Activated CD8-positive, alpha-beta T cell treated with anti-CD3 and anti-CD28 coated beads for 36 hours (primary cell): Measurements from ENCODE around the gene EHMT1. TPM values are rescaled to one million over a fixed set of nuclear protein-coding genes. Genes with fewer than 3 reads are reported as not detected.

Experiments used
- ATAC-seq: fragments of 200-7000 bp; cut with Tn5 transposase; one replicate; pipeline ENCODE4 v1.10.0; 2021; ENCODE audit warnings: mild to moderate bottlenecking, moderate library complexity
- CTCF ChIA-PET: fragments of 350-600 bp; sonication (Branson Sonifier 250); formaldehyde crosslinking; loops from one replicate; lab custom pipeline; 2021; ENCODE audit warnings: antibody characterized with exemption; lab: Charles Lee
- POLR2A ChIA-PET: fragments of 350-600 bp; sonication (Branson Sonifier 250); formaldehyde crosslinking; loops from one replicate; lab custom pipeline; 2021; ENCODE audit warnings: antibody characterized with exemption; lab: Charles Lee
- DNase-seq: peaks from one replicate; pipeline ENCODE4 v3.0.0-alpha.2; 2020
- H3K27ac Mint-ChIP-seq: one replicate; pipeline ENCODE4 v1.8.0; 2021; ENCODE audit warnings: mild to moderate bottlenecking, mixed read lengths
- H3K27me3 Mint-ChIP-seq: one replicate; pipeline ENCODE4 v1.8.0; 2021; ENCODE audit warnings: mixed read lengths
- H3K36me3 Mint-ChIP-seq: one replicate; pipeline ENCODE4 v1.8.0; 2021; ENCODE audit warnings: low read depth, mixed read lengths
- H3K4me1 Mint-ChIP-seq: one replicate; pipeline ENCODE4 v1.8.0; 2021; ENCODE audit warnings: low read depth, mixed read lengths
- H3K4me3 Mint-ChIP-seq: one replicate; pipeline ENCODE4 v1.8.0; 2021; ENCODE audit warnings: mild to moderate bottlenecking, moderate library complexity, mixed read lengths
- H3K9me3 Mint-ChIP-seq: one replicate; pipeline ENCODE4 v1.8.0; 2021; ENCODE audit warnings: mixed read lengths
- intact Hi-C: fragments of 100-400 bp; cut with micrococcal nuclease; formaldehyde crosslinking; loops from one replicate; pipeline ENCODE4 v1.10.0; 2022
- total RNA-seq, 2 experiments: library from RNA; stranded (reverse); gene quantifications; one replicate each; pipeline ENCODE4 v1.2.3, GENCODE V29; 2021
- TF ChIP-seq, protein P1 (sequence below): fragments of 200-600 bp; IDR thresholded peaks from one replicate; pipeline ENCODE4 v1.8.0; 2022; ENCODE audit warnings: antibody characterized with exemption, mild to moderate bottlenecking

Gene EHMT1
- total RNA-seq, 2 experiments from 2014 or later: 62.1 to 67.1 TPM

DNA sequence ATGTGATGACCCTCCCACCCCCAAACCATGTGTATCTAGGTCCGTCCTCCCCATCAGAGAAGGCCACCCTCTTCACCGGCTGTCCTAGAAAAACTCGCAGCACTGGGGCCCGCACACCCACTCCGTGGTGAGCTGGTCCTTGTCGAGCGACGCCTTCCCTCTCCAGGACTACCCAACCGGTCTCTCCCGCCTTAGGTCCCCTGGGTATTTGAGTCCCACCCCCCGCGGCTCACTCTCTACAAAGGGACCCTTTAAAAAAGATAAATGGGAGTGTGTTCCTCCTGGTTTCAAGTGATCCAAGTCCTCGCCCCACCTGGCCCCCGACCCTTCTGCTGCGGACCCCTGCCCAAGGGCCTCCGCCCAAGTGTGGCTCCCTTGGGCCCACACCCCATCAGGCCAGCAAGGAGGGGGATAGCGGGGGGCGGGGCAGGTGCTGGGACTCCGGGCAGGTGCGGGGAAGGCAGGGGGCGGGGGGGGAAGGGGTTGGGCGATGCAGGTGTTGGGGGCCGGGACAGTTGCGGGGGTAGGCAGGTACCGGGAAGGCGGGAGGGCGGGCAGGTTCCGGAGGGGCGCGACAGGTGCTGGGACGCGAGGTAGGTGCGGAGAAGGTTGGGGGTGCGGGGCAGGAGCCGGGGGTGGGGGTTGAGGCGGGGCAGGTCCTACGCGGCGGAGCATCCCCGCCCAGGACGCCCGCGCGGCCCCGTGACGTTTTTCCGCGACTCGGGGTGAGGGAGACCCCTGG lies 14.3 kb upstream of the EHMT1 start:
- TF ChIP-seq, protein P1, sequence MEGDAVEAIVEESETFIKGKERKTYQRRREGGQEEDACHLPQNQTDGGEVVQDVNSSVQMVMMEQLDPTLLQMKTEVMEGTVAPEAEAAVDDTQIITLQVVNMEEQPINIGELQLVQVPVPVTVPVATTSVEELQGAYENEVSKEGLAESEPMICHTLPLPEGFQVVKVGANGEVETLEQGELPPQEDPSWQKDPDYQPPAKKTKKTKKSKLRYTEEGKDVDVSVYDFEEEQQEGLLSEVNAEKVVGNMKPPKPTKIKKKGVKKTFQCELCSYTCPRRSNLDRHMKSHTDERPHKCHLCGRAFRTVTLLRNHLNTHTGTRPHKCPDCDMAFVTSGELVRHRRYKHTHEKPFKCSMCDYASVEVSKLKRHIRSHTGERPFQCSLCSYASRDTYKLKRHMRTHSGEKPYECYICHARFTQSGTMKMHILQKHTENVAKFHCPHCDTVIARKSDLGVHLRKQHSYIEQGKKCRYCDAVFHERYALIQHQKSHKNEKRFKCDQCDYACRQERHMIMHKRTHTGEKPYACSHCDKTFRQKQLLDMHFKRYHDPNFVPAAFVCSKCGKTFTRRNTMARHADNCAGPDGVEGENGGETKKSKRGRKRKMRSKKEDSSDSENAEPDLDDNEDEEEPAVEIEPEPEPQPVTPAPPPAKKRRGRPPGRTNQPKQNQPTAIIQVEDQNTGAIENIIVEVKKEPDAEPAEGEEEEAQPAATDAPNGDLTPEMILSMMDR: no peak
- no peak for ATAC-seq
- ChIA-PET CTCF (no interaction called here), POLR2A (interaction anchor here (1.7 kb wide), 1 partner anchor 13 kb away, joined by 7 read pairs; the partner anchor contains the start of gene ZMYND19)
- Mint-ChIP-seq H3K4me1 (peaks cover 23% of the 10 kb centered on the region), H3K27ac (no peak overlapping the region), H3K4me3 (peak overlapping the region; percentile 42), H3K36me3 (no peaks in the 10 kb centered on the region), H3K9me3 (no peaks in the 10 kb centered on the region), H3K27me3 (no peaks in the 10 kb centered on the region)
- DNase-seq: no peak
- intact Hi-C loops: no loop called here

DNA sequence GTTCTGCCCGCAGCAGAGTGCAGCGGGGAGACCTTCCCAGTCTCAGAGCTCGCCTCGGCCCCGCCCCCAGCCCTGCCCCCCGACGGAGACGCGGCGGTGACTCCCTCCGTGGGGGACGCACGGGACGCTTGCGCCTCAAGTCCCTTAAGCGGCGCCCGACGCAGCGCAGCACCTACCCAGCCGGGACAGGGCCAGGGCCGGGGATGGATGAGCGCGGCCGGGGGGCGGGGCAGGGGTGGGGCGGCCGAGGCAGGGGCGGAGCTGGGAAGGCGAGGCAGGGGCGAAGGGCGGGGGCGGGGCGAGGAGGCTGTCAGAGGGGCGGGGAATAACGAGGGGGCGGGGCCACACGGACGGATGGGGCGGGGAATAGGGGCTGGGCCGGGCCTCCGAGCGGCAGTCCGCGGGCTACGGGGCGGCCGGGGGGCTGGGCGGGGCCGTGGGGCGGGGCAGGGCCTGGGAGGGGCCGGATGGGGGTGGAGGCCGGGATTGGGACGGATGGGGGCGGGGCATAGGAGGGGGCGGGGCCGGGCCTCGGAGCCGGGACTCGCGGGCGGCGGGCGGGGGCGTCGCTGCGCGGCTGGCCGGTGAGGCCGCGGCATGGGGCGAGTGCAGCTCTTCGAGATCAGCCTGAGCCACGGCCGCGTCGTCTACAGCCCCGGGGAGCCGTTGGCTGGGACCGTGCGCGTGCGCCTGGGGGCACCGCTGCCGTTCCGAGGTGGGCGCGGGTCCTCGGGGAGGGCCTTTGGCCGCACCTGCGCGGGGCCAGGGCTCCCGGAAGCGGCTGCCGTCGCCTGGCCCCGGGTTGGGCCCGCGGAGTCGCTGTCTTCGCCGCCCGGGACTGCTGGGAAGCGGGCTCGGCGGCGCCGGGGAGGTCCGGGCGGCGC lies 13.4 kb upstream of the EHMT1 start, which contains the start of gene ARRDC1:
ARRDC1 (plus strand) TSS at position 566 of the 884 bp plus-strand sequence; CDS start at position 598, 32 bp downstream.
- TF ChIP-seq, protein P1: no peak
- ATAC-seq (peak; percentile 88), DNase-seq (peak; percentile 93)
- CTCF ChIA-PET: no interaction called here
- H3K4me1 Mint-ChIP-seq: peaks cover 23% of the 10 kb centered on the region
- H3K4me3 Mint-ChIP-seq: peak within 1 kb of the TSS; percentile 80
- H3K9me3 Mint-ChIP-seq: no peaks in the 10 kb centered on the region
- H3K27me3 Mint-ChIP-seq: no peaks in the 10 kb centered on the region
- POLR2A ChIA-PET: no interaction called here
- peak within 1 kb of the TSS; percentile 15 for H3K27ac Mint-ChIP-seq
- intact Hi-C loops: no loop called here
- no peaks in the 10 kb centered on the region for H3K36me3 Mint-ChIP-seq

DNA sequence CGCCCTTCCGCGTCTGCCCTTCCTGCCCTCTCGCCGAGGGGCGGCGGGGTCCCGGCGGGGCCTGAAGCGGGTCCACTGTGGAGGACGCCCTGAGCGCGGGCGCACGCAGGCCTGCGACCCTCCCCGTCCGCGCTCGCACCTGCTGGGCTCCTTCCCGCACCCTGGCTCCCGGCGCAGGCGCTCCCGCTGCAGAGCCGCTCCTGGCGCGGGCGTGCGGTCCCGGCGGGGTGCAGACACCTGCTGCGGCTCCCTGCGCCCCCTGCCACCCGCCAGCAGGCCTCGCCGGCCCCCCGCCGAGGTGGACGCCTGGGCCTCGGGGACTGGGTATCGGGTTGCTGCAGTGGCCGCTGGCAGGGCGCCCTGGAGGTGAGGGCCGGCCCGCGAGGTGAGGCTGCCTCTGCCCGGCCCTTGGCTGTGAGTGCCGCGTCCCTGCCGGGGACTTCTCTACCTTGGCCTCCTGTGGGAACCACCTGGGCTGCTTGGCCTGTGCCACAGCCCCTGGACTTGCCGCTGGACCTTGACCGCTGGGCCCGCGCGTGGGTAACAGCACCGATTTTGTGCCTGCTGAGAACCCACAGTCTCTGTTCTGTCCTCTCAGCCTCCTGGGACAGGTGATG lies 12.7 kb upstream of the EHMT1 start:
- H3K4me1 Mint-ChIP-seq: peaks cover 23% of the 10 kb centered on the region
- H3K27me3 Mint-ChIP-seq: no peaks in the 10 kb centered on the region
- TF ChIP-seq, protein P1: no peak
- peak overlapping the region; percentile 80 for H3K4me3 Mint-ChIP-seq
- DNase-seq (no peak), ATAC-seq (no peak)
- H3K9me3 Mint-ChIP-seq: no peaks in the 10 kb centered on the region
- ChIA-PET POLR2A (no interaction called here), CTCF (no interaction called here)
- H3K27ac Mint-ChIP-seq: peak overlapping the region; percentile 15
- intact Hi-C loops: no loop called here
- no peaks in the 10 kb centered on the region for H3K36me3 Mint-ChIP-seq

DNA sequence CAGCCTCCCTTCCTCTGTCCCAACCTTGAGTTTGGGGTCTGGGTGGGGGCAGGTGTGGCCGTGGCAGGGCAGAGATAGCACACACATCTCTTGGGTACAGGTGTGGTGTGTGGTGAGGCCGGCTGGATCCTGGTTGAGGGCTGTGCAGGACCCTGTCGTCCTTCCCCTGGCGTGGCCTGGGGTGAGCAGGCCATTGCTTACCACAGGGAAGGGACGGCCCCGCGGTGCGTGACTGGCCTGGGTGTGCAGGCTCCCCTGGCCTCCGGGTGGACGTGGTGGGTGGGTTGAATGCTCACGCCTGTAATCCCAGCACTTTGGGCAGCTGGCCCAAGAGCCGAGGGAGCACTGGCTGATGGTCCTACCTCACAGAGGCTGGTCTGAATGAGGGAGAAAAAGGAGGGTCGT lies 12.1 kb upstream of the EHMT1 start:
- ATAC-seq (no peak), DNase-seq (no peak)
- peak overlapping the region; percentile 15 for H3K27ac Mint-ChIP-seq
- peaks cover 29% of the 10 kb centered on the region for H3K4me1 Mint-ChIP-seq
- intact Hi-C loops: no loop called here
- no peaks in the 10 kb centered on the region for H3K36me3 Mint-ChIP-seq
- ChIA-PET POLR2A (interaction anchor here (1.2 kb wide), 1 partner anchor 13 kb away, joined by 4 read pairs; the partner anchor contains the start of gene EHMT1), CTCF (interaction anchor here (1.6 kb wide), 1 partner anchor 66 kb away, joined by 5 read pairs; no protein-coding TSS in a partner anchor)
- no peaks in the 10 kb centered on the region for H3K27me3 Mint-ChIP-seq
- H3K4me3 Mint-ChIP-seq: peak overlapping the region; percentile 80
- no peaks in the 10 kb centered on the region for H3K9me3 Mint-ChIP-seq
- TF ChIP-seq, protein P1: no peak
